Stimulated activated naive CD8-positive, alpha-beta T cell treated with anti-CD3 and anti-CD28 coated beads, Interleukin-15, amount 100 ng/mL, for 72 hours (primary cell): ENCODE results near the gene GON4L.

Source experiments
- ATAC-seq: fragments of 150-1000 bp; cut with Tn5 transposase; 2 replicates; pipeline ENCODE4 v1.10.0; 2021; ENCODE audit warnings: mild to moderate bottlenecking, moderate library complexity
- DNase-seq, 2 donors: peaks; one replicate each; pipeline ENCODE4 v3.0.0; 2021 to 2022
- H3K27ac Mint-ChIP-seq, 2 donors: one replicate each; pipeline ENCODE4 v1.8.0; 2022; ENCODE audit warnings: mild to moderate bottlenecking in 2 of 2, mixed read lengths in 2 of 2, moderate library complexity in 2 of 2
- H3K27me3 Mint-ChIP-seq: one replicate; pipeline ENCODE4 v1.8.0; 2022; ENCODE audit warnings: mixed read lengths
- H3K4me1 Mint-ChIP-seq: one replicate; pipeline ENCODE4 v1.8.0; 2022; ENCODE audit warnings: mild to moderate bottlenecking, mixed read lengths
- H3K4me3 Mint-ChIP-seq, 2 donors: one replicate each; pipeline ENCODE4 v1.8.0; 2022; ENCODE audit warnings: mild to moderate bottlenecking in 2 of 2, mixed read lengths in 2 of 2, moderate library complexity in 1 of 2
- H3K9me3 Mint-ChIP-seq, 2 donors: one replicate each; pipeline ENCODE4 v1.8.0; 2022; ENCODE audit warnings: mixed read lengths in 2 of 2

Gene GON4L

GRCh38 chr1:155882766-155883165 is 25.8 kb upstream of the GON4L start:
- Mint-ChIP-seq H3K27me3 (no peaks in the 10 kb centered on the region), H3K4me3 (no peak overlapping the region), H3K27ac (no peak overlapping the region), H3K9me3 (no peaks in the 10 kb centered on the region), H3K4me1 (no peaks in the 10 kb centered on the region)
- DNase-seq (no peak), ATAC-seq (no peak)

- no peak for DNase-seq
- ATAC-seq, result no peak
- Mint-ChIP-seq H3K4me1 (no peaks in the 10 kb centered on the region), H3K27ac (no peak overlapping the region), H3K27me3 (no peaks in the 10 kb centered on the region), H3K4me3 (no peak overlapping the region), H3K9me3 (no peaks in the 10 kb centered on the region)
Measured at GRCh38 chr1:155882235-155882634, 25.2 kb upstream of the GON4L start.

- Mint-ChIP-seq H3K27me3 (no peaks in the 10 kb centered on the region), H3K9me3 (no peaks in the 10 kb centered on the region), H3K4me3 (no peak overlapping the region), H3K27ac (no peak overlapping the region), H3K4me1 (no peaks in the 10 kb centered on the region)
- no peak for DNase-seq
- no peak for ATAC-seq
Measured at GRCh38 chr1:155880950-155881349, 23.9 kb upstream of the GON4L start.

GRCh38 chr1:155880251-155880650 is 23.2 kb upstream of the GON4L start:
- no peaks in the 10 kb centered on the region for H3K9me3 Mint-ChIP-seq
- no peak for DNase-seq
- H3K4me1 Mint-ChIP-seq, result no peaks in the 10 kb centered on the region
- ATAC-seq, result no peak
- H3K27me3 Mint-ChIP-seq, result no peaks in the 10 kb centered on the region
- H3K27ac Mint-ChIP-seq, result no peak overlapping the region
- no peak overlapping the region for H3K4me3 Mint-ChIP-seq

GRCh38 chr1:155877945-155878344 is 20.9 kb upstream of the GON4L start:
- H3K27ac Mint-ChIP-seq, result no peak overlapping the region
- no peak for DNase-seq
- no peak overlapping the region for H3K4me3 Mint-ChIP-seq
- no peak for ATAC-seq
- H3K4me1 Mint-ChIP-seq, result no peaks in the 10 kb centered on the region
- no peaks in the 10 kb centered on the region for H3K9me3 Mint-ChIP-seq
- H3K27me3 Mint-ChIP-seq, result no peaks in the 10 kb centered on the region

- DNase-seq, result no peak
- no peak overlapping the region for H3K27ac Mint-ChIP-seq
- no peak overlapping the region for H3K4me3 Mint-ChIP-seq
- H3K4me1 Mint-ChIP-seq, result no peaks in the 10 kb centered on the region
- no peaks in the 10 kb centered on the region for H3K27me3 Mint-ChIP-seq
- no peaks in the 10 kb centered on the region for H3K9me3 Mint-ChIP-seq
- no peak for ATAC-seq
Measured at GRCh38 chr1:155873860-155874259, 16.8 kb upstream of the GON4L start.

GRCh38 chr1:155872527-155872926 is 15.5 kb upstream of the GON4L start:
- no peak for ATAC-seq
- Mint-ChIP-seq H3K9me3 (no peaks in the 10 kb centered on the region), H3K27ac (no peak overlapping the region), H3K4me3 (no peak overlapping the region), H3K27me3 (no peaks in the 10 kb centered on the region), H3K4me1 (no peaks in the 10 kb centered on the region)
- DNase-seq, result no peak

- Mint-ChIP-seq H3K27me3 (no peaks in the 10 kb centered on the region), H3K27ac (no peak overlapping the region), H3K4me1 (no peaks in the 10 kb centered on the region), H3K9me3 (no peaks in the 10 kb centered on the region), H3K4me3 (no peak overlapping the region)
- DNase-seq, result no peak
- no peak for ATAC-seq
Measured at GRCh38 chr1:155871390-155871789, 14.4 kb upstream of the GON4L start.

GRCh38 chr1:155867766-155868165 is 10.8 kb upstream of the GON4L start:
- no peak for ATAC-seq
- DNase-seq, result no peak
- no peaks in the 10 kb centered on the region for H3K4me1 Mint-ChIP-seq
- H3K9me3 Mint-ChIP-seq, result no peaks in the 10 kb centered on the region
- no peak overlapping the region for H3K27ac Mint-ChIP-seq
- H3K4me3 Mint-ChIP-seq, result no peak overlapping the region
- H3K27me3 Mint-ChIP-seq, result no peaks in the 10 kb centered on the region

GRCh38 chr1:155864393-155864792 is 7.4 kb upstream of the GON4L start:
- no peak for DNase-seq
- H3K27me3 Mint-ChIP-seq, result no peaks in the 10 kb centered on the region

GRCh38 chr1:155861896-155862295 is 4.9 kb upstream of the GON4L start:
- Mint-ChIP-seq H3K27me3 (no peaks in the 10 kb centered on the region), H3K4me1 (peaks cover 42% of the 10 kb centered on the region), H3K27ac (peak overlapping the region in 1 of 2 donors; percentile 12), H3K4me3 (no peak overlapping the region), H3K9me3 (no peaks in the 10 kb centered on the region)
- no peak for ATAC-seq
- no peak for DNase-seq

More at GRCh38 chr1:155864393-155864792, 7.4 kb upstream of the GON4L start:
- no peak overlapping the region for H3K27ac Mint-ChIP-seq
- H3K4me1 Mint-ChIP-seq, result peaks cover 20% of the 10 kb centered on the region
- H3K9me3 Mint-ChIP-seq, result no peaks in the 10 kb centered on the region
- H3K4me3 Mint-ChIP-seq, result no peak overlapping the region
- ATAC-seq, result no peak

GRCh38 chr1:155860970-155861510 is 4.0 kb upstream of the GON4L start:
- no peak for ATAC-seq
- DNase-seq, result no peak
- Mint-ChIP-seq H3K27me3 (no peaks in the 10 kb centered on the region), H3K4me1 (peaks cover 50% of the 10 kb centered on the region), H3K4me3 (peak overlapping the region; percentile 97 to 100), H3K9me3 (no peaks in the 10 kb centered on the region), H3K27ac (peak overlapping the region; percentile 96 to 99)

- DNase-seq, result peak; percentile 72 to 85
- ATAC-seq, result peak; percentile 72
- H3K4me3 Mint-ChIP-seq, result peak overlapping the region; percentile 97 to 100
- H3K27me3 Mint-ChIP-seq, result no peaks in the 10 kb centered on the region
- H3K9me3 Mint-ChIP-seq, result no peaks in the 10 kb centered on the region
- peaks cover 56% of the 10 kb centered on the region for H3K4me1 Mint-ChIP-seq
- H3K27ac Mint-ChIP-seq, result peak overlapping the region; percentile 96 to 99
Measured at GRCh38 chr1:155859881-155860871, 3.2 kb upstream of the GON4L start.

- H3K27me3 Mint-ChIP-seq, result no peaks in the 10 kb centered on the region
- ATAC-seq (peak; percentile 83), DNase-seq (peak; percentile 92 to 96)
- H3K4me1 Mint-ChIP-seq, result peaks cover 60% of the 10 kb centered on the region
- peak within 1 kb of the TSS; percentile 96 to 99 for H3K27ac Mint-ChIP-seq
- no peaks in the 10 kb centered on the region for H3K9me3 Mint-ChIP-seq
- H3K4me3 Mint-ChIP-seq, result peak within 1 kb of the TSS; percentile 97 to 100
Measured at GRCh38 chr1:155859234-155859829, 2.3 kb upstream of the GON4L start, which contains the start of gene SYT11. Gene SYT11, plus strand, starts transcription at chr1:155859567. Its CDS starts 195 bp downstream, at chr1:155859762.

GRCh38 chr1:155858800-155859233 is 1.8 kb upstream of the GON4L start:
- ATAC-seq, result peak; percentile 45
- Mint-ChIP-seq H3K4me3 (peak overlapping the region; percentile 97 to 100), H3K9me3 (no peaks in the 10 kb centered on the region), H3K27ac (peak overlapping the region; percentile 96 to 99), H3K4me1 (peaks cover 60% of the 10 kb centered on the region), H3K27me3 (no peaks in the 10 kb centered on the region)
- DNase-seq, result peak; percentile 42 to 69
